ENCODE data around the gene SCAF4.
"Not testable (repeated sequence)": the region's sequence is repeated elsewhere in the genome, so short reads cannot be mapped to it uniquely, and the experiment has no call there.

Gene SCAF4

GRCh38 chr21:31743712-31744111 is 11.8 kb upstream of the SCAF4 start:
- no peak overlapping the region for H2AFZ ChIP-seq (ENCODE audit: low read length)

GRCh38 chr21:31741116-31741515 is 9.2 kb upstream of the SCAF4 start:
- Histone ChIP-seq H3K4me3 (ENCODE audit: low read depth, low read length, poor library complexity, severe bottlenecking) (no peak overlapping the region), H3K27me3 (ENCODE audit: insufficient read depth, low read length) (no peaks in the 10 kb centered on the region), H3K9me3 (ENCODE audit: low read length) (peaks cover 8% of the 10 kb centered on the region), H3K36me3 (ENCODE audit: insufficient read depth, low read length) (no peaks in the 10 kb centered on the region), H3K4me1 (ENCODE audit: insufficient read depth, low read length, severe bottlenecking) (no peaks in the 10 kb centered on the region), H3F3A (ENCODE audit: insufficient read depth, low read length) (no peaks in the 10 kb centered on the region), H3K27ac (ENCODE audit: low read depth, low read length, poor library complexity, severe bottlenecking) (no peak overlapping the region), H3K9ac (ENCODE audit: low read length) (no peak overlapping the region), H2AFZ (ENCODE audit: low read length) (no peak overlapping the region), H4K20me1 (ENCODE audit: insufficient read depth, low read length) (no peaks in the 10 kb centered on the region), H3K9me2 (ENCODE audit: low read depth, low read length) (no peaks in the 10 kb centered on the region), H3K79me2 (ENCODE audit: insufficient read depth, low read length) (no peaks in the 10 kb centered on the region), H3K4me2 (ENCODE audit: low read length) (no peak overlapping the region)
- no peak for TF ChIP-seq CTCF (IDR thresholded peaks at IDR 0.05; ENCODE audit: low read length)
- no peak for TF ChIP-seq EZH2 (IDR thresholded peaks at IDR 0.05; ENCODE audit: borderline replicate concordance, low read length)

More at GRCh38 chr21:31743712-31744111, 11.8 kb upstream of the SCAF4 start:
- Histone ChIP-seq H3F3A (ENCODE audit: insufficient read depth, low read length) (no peaks in the 10 kb centered on the region), H3K27ac (ENCODE audit: low read depth, low read length, poor library complexity, severe bottlenecking) (no peak overlapping the region), H3K9me2 (ENCODE audit: low read depth, low read length) (no peaks in the 10 kb centered on the region), H4K20me1 (ENCODE audit: insufficient read depth, low read length) (no peaks in the 10 kb centered on the region), H3K27me3 (ENCODE audit: insufficient read depth, low read length) (no peaks in the 10 kb centered on the region), H3K4me2 (ENCODE audit: low read length) (no peak overlapping the region), H3K36me3 (ENCODE audit: insufficient read depth, low read length) (no peaks in the 10 kb centered on the region; the same call in 1 of the 2 replicates), H3K4me1 (ENCODE audit: insufficient read depth, low read length, severe bottlenecking) (peaks cover 6% of the 10 kb centered on the region), H3K79me2 (ENCODE audit: insufficient read depth, low read length) (no peaks in the 10 kb centered on the region), H3K9ac (ENCODE audit: low read length) (no peak overlapping the region), H3K9me3 (ENCODE audit: low read length) (peaks cover 11% of the 10 kb centered on the region), H3K4me3 (ENCODE audit: low read depth, low read length, poor library complexity, severe bottlenecking) (no peak overlapping the region)
- TF ChIP-seq EZH2 (IDR thresholded peaks at IDR 0.05; ENCODE audit: borderline replicate concordance, low read length) (no peak), CTCF (IDR thresholded peaks at IDR 0.05; ENCODE audit: low read length) (no peak)

- H3K4me3 ChIP-seq (ENCODE audit: low read depth, low read length, poor library complexity, severe bottlenecking); H3K36me3 ChIP-seq (ENCODE audit: insufficient read depth, low read length); H3F3A ChIP-seq (ENCODE audit: insufficient read depth, low read length); H3K9me3 ChIP-seq (ENCODE audit: low read length); H3K9ac ChIP-seq (ENCODE audit: low read length); H3K79me2 ChIP-seq (ENCODE audit: insufficient read depth, low read length); H4K20me1 ChIP-seq (ENCODE audit: insufficient read depth, low read length); H3K27ac ChIP-seq (ENCODE audit: low read depth, low read length, poor library complexity, severe bottlenecking); H3K4me2 ChIP-seq (ENCODE audit: low read length); H3K9me2 ChIP-seq (ENCODE audit: low read depth, low read length); H3K27me3 ChIP-seq (ENCODE audit: insufficient read depth, low read length); H2AFZ ChIP-seq (ENCODE audit: low read length): not testable (repeated sequence)
- peaks cover 30% of the 10 kb centered on the region for H3K4me1 ChIP-seq (ENCODE audit: insufficient read depth, low read length, severe bottlenecking)
These were observed 5.9 kb upstream of the SCAF4 start for GRCh38 chr21:31737586-31738397.
